COR-L47 (cell line): ENCODE results near the gene JSRP1.

Source experiments
- DNase-seq: peaks from one replicate; lab custom pipeline; 2025; lab: John Stamatoyannopoulos, UW

The JSRP1 gene

GRCh38 chr19:2266183-2266993, 10.2 kb upstream of the JSRP1 start:
- DNase-seq, result peak; percentile 35

GRCh38 chr19:2261438-2262172, 5.4 kb upstream of the JSRP1 start:
- no peak for DNase-seq

- no peak for DNase-seq
Measured at GRCh38 chr19:2260341-2260805, 4.2 kb upstream of the JSRP1 start.

GRCh38 chr19:2259336-2259735, 3.1 kb upstream of the JSRP1 start:
- no peak for DNase-seq

GRCh38 chr19:2255112-2255845, 938 bp downstream of the JSRP1 start:
- no peak for DNase-seq

GRCh38 chr19:2254064-2254872, 1.9 kb downstream of the JSRP1 start:
- DNase-seq, result no peak

GRCh38 chr19:2253106-2254063, 2.8 kb downstream of the JSRP1 start:
- no peak for DNase-seq

GRCh38 chr19:2252797-2253105, 3.5 kb downstream of the JSRP1 start:
- no peak for DNase-seq

- no peak for DNase-seq
Measured at GRCh38 chr19:2252055-2252796, 4.0 kb downstream of the JSRP1 start.

GRCh38 chr19:2251106-2252054, 4.8 kb downstream of the JSRP1 start:
- no peak for DNase-seq

GRCh38 chr19:2250766-2251105, 5.5 kb downstream of the JSRP1 start:
- DNase-seq, result no peak

GRCh38 chr19:2249880-2250765, 6.1 kb downstream of the JSRP1 start:
- no peak for DNase-seq

- DNase-seq, result no peak
Measured at GRCh38 chr19:2249010-2249866, 7.0 kb downstream of the JSRP1 start, which contains the start of gene AMH. TSS of gene AMH (plus strand) at chr19:2249323. CDS start at chr19:2249333, 10 bp downstream.

- no peak for DNase-seq
Measured at GRCh38 chr19:2248136-2249009, 7.8 kb downstream of the JSRP1 start.

GRCh38 chr19:2247433-2248101, 8.7 kb downstream of the JSRP1 start:
- DNase-seq, result no peak
